ENCODE results near the gene MXRA8.

The MXRA8 gene

DNA sequence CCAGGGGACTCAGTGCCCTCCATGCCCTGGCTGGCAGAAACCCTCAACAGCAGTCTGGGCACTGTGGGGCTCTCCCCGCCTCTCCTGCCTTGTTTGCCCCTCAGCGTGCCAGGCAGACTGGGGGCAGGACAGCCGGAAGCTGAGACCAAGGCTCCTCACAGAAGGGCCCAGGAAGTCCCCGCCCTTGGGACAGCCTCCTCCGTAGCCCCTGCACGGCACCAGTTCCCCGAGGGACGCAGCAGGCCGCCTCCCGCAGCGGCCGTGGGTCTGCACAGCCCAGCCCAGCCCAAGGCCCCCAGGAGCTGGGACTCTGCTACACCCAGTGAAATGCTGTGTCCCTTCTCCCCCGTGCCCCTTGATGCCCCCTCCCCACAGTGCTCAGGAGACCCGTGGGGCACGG lies 30.1 kb downstream of the MXRA8 start:
- no peaks in the 10 kb centered on the region for H3K9me3 ChIP-seq (ENCODE audit: insufficient read depth, low read depth, low read length)
- H3K27me3 ChIP-seq (ENCODE audit: insufficient read depth, low read length) = no peaks in the 10 kb centered on the region
- no peaks in the 10 kb centered on the region; the same call in 1 of the 2 replicates for H3K4me1 ChIP-seq (ENCODE audit: insufficient read depth, low read length)
- H3K36me3 ChIP-seq (ENCODE audit: insufficient read depth, low read depth, low read length) = no peaks in the 10 kb centered on the region
- no peak overlapping the region for H3K4me3 ChIP-seq (ENCODE audit: low read length)
- no peak overlapping the region for H3K27ac ChIP-seq (ENCODE audit: low read length)
- H3K9ac ChIP-seq (ENCODE audit: low read depth, low read length) = no peak overlapping the region

DNA sequence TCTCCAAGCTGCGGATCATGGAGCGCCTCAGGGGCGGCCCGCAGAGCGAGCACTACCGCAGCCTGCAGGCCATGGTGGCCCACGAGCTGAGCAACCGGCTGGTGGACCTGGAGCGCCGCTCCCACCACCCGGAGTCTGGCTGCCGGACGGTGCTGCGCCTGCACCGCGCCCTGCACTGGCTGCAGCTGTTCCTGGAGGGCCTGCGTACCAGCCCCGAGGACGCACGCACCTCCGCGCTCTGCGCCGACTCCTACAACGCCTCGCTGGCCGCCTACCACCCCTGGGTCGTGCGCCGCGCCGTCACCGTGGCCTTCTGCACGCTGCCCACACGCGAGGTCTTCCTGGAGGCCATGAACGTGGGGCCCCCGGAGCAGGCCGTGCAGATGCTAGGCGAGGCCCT lies 31.1 kb downstream of the MXRA8 start:
- H3K27me3 ChIP-seq (ENCODE audit: insufficient read depth, low read length) = no peaks in the 10 kb centered on the region
- no peak overlapping the region for H3K27ac ChIP-seq (ENCODE audit: low read length)
- H3K9ac ChIP-seq (ENCODE audit: low read depth, low read length) = no peak overlapping the region
- no peaks in the 10 kb centered on the region for H3K36me3 ChIP-seq (ENCODE audit: insufficient read depth, low read depth, low read length)
- H3K9me3 ChIP-seq (ENCODE audit: insufficient read depth, low read depth, low read length) = no peaks in the 10 kb centered on the region
- H3K4me3 ChIP-seq (ENCODE audit: low read length) = no peak overlapping the region
- H3K4me1 ChIP-seq (ENCODE audit: insufficient read depth, low read length) = no peaks in the 10 kb centered on the region; the same call in 1 of the 2 replicates

DNA sequence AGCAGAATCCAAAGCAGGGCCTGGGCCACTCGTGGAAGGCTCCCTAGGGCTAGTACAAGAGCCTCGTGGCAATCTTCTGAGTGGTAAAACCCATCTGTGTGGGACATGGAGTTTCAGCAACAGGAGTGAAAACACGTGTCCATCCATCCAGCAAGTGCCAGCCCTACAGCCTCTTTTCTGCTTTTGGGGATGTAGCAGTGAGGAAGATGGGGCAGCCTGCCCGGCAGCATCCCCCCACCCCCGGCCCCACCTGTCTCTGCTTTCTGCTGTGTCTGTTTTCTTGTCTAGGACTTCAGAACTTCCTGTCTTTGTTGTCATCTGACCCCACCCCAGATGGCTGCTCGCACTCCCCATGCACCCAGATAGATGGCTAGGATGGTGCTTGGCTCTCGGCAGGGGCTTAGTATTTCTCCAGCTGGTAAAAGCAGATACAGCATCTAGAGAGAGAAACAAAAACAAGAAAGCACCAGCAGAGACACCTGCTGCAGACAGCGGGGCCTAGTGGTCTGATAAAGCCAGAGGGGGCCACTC lies 32.2 kb downstream of the MXRA8 start:
- no peak overlapping the region for H3K9ac ChIP-seq (ENCODE audit: low read depth, low read length)
- H3K4me1 ChIP-seq (ENCODE audit: insufficient read depth, low read length) = no peaks in the 10 kb centered on the region; the same call in 1 of the 2 replicates
- no peaks in the 10 kb centered on the region for H3K9me3 ChIP-seq (ENCODE audit: insufficient read depth, low read depth, low read length)
- no peaks in the 10 kb centered on the region for H3K27me3 ChIP-seq (ENCODE audit: insufficient read depth, low read length)
- H3K36me3 ChIP-seq (ENCODE audit: insufficient read depth, low read depth, low read length) = no peaks in the 10 kb centered on the region
- no peak overlapping the region for H3K27ac ChIP-seq (ENCODE audit: low read length)
- H3K4me3 ChIP-seq (ENCODE audit: low read length) = no peak overlapping the region

DNA sequence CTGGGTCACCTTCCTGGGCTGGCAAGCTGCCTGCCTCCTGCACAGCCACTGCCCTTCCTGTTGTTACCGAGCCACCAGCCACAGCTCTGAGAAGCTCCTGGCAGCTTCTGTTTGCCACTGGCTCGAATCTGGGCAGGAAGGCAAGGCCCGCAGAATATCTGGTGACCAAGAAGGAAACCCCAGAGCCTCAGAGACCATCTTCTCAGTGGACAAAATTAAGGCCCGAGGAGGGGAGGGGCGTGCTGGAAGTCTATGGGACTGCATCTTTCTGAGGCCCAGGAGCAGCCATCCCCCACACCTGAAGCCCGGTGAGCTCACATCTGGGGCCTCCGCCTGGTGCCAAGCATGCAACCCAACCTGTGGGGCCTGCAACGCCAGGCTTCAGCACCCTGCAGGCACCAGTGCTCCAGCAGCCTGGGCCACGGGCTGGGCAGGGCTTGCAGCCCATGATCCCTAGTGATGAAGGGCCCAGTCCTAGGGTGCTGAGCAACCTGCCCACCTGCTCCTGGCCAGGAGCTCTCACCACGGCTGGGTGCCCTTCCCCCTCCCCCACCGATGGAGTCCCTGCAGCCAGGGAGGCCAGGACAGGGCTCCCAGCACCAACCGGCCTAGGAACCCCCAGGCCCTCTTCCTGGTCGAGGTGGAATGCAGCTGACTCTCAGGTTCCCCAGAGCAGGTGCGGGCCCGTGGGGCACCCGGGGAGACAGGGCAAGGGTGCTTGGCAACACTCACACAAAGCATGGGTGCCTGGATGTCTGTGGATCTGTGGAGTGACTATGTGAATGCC lies 32.9 kb downstream of the MXRA8 start:
- Histone ChIP-seq H3K36me3 (ENCODE audit: insufficient read depth, low read depth, low read length) (0 out of 2 replicates have a peak, but pooled peaks cover 3% of the 10 kb centered on the region), H3K9ac (ENCODE audit: low read depth, low read length) (peak overlapping the region; percentile 83), H3K27me3 (ENCODE audit: insufficient read depth, low read length) (no peaks in the 10 kb centered on the region), H3K4me1 (ENCODE audit: insufficient read depth, low read length) (no peaks in the 10 kb centered on the region; the same call in 1 of the 2 replicates), H3K27ac (ENCODE audit: low read length) (no peak overlapping the region), H3K9me3 (ENCODE audit: insufficient read depth, low read depth, low read length) (no peaks in the 10 kb centered on the region), H3K4me3 (ENCODE audit: low read length) (peak overlapping the region; percentile 84)

DNA sequence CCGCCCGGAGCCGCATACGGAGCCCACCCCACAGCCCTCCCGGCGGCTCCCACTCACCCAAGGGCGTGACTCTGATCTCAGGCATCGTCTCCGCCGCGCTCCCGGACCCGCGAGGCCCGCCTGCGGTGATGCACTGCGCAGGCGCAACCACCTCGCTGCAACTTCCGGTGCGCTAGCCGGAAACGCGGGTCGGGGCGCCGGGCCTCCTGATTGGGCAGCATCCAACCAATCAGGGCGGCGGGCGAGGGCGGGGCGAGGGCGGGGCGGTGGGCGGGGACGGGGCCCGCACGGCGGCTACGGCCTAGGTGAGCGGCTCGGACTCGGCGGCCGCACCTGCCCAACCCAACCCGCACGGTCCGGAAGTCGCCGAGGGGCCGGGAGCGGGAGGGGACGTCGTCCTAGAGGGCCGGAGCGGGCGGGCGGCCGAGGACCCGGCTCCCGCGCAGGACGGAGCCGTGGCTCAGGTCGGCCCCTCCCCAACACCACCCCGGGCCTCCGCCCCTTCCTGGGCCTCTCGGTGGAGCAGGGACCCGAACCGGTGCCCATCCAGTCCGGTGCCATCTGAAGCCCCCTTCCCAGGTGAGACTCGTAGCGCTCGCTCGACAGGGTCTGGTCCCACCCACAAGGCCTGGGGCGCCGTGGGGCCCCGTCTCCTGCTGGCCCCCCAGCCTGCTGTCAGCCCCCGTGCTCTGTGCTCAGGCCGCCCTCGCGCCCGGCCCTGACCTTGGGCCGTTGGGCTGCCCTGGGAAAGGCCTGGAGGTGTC lies 33.6 kb downstream of the MXRA8 start, which contains the start of the genes CPTP and INTS11:
Gene CPTP, plus strand, starts transcription at position 279 of the 764 bp plus-strand sequence. CDS start 2,109 bp downstream, outside the sequence.
Gene INTS11, minus strand, starts transcription at position 137 of the 764 bp plus-strand sequence. Its CDS starts 52 bp downstream, at position 85.
- Histone ChIP-seq H3K9ac (ENCODE audit: low read depth, low read length) (peak within 1 kb of the TSS; percentile 83), H3K36me3 (ENCODE audit: insufficient read depth, low read depth, low read length) (peaks cover 10% of the 10 kb centered on the region), H3K27ac (ENCODE audit: low read length) (no peak within 1 kb of the TSS), H3K4me1 (ENCODE audit: insufficient read depth, low read length) (no peaks in the 10 kb centered on the region; the same call in 1 of the 2 replicates), H3K9me3 (ENCODE audit: insufficient read depth, low read depth, low read length) (no peaks in the 10 kb centered on the region), H3K27me3 (ENCODE audit: insufficient read depth, low read length) (no peaks in the 10 kb centered on the region), H3K4me3 (ENCODE audit: low read length) (peak within 1 kb of the TSS; percentile 84)

DNA sequence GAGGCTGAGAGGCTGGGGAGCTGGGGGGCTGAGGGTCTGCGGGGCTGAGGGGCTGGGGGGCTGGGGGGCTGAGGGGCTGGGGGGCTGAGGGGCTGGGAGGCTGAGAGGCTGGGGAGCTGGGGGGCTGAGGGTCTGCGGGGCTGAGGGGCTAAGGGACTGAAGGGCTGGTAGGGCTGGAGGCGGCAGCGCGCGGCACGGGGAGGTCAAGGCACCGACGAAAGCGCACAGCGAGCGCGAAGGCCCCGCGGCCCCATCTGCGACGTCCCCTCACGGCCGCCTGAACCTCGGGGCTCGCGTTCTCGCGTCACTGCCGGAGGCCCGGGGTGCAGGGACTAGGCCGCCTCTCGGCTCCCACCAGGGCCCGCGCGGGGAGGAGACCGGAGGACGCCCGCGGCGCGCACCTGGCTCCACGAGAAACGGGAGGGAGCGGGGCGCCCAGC lies 34.3 kb downstream of the MXRA8 start:
- no peaks in the 10 kb centered on the region; the same call in 1 of the 2 replicates for H3K4me1 ChIP-seq (ENCODE audit: insufficient read depth, low read length)

DNA sequence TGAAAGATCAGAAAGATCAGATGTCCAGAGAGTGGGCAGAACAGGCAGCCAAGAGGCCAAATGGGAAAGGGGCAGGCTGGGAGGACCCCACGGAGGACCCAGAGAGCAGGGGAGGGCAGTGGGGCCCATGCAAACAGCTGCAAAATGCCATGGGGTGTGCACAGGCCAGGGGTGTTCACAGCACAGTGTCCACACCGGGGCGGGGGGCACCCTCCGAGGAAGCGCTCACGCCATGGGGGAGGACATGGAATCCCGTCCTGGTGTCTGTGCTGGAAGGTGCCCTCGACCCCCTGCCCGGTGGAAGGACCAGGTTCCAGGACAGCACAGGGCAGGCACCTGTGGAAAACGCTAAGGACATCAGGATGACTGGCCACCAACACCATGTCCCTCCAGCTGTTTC lies 35.4 kb downstream of the MXRA8 start:
- Histone ChIP-seq H3K9me3 (ENCODE audit: insufficient read depth, low read depth, low read length) (no peaks in the 10 kb centered on the region), H3K9ac (ENCODE audit: low read depth, low read length) (no peak overlapping the region), H3K4me3 (ENCODE audit: low read length) (no peak overlapping the region), H3K36me3 (ENCODE audit: insufficient read depth, low read depth, low read length) (peaks cover 26% of the 10 kb centered on the region), H3K4me1 (ENCODE audit: insufficient read depth, low read length) (no peaks in the 10 kb centered on the region; the same call in 1 of the 2 replicates), H3K27me3 (ENCODE audit: insufficient read depth, low read length) (no peaks in the 10 kb centered on the region), H3K27ac (ENCODE audit: low read length) (no peak overlapping the region)

More for the DNA sequence above, 34.3 kb downstream of the MXRA8 start:
- Histone ChIP-seq H3K27me3 (ENCODE audit: insufficient read depth, low read length) (no peaks in the 10 kb centered on the region), H3K36me3 (ENCODE audit: insufficient read depth, low read depth, low read length) (peaks cover 16% of the 10 kb centered on the region), H3K9me3 (ENCODE audit: insufficient read depth, low read depth, low read length) (no peaks in the 10 kb centered on the region), H3K4me3 (ENCODE audit: low read length) (peak overlapping the region; percentile 78), H3K9ac (ENCODE audit: low read depth, low read length) (peak overlapping the region; percentile 81; the same call in 1 of the 2 replicates), H3K27ac (ENCODE audit: low read length) (no peak overlapping the region)

DNA sequence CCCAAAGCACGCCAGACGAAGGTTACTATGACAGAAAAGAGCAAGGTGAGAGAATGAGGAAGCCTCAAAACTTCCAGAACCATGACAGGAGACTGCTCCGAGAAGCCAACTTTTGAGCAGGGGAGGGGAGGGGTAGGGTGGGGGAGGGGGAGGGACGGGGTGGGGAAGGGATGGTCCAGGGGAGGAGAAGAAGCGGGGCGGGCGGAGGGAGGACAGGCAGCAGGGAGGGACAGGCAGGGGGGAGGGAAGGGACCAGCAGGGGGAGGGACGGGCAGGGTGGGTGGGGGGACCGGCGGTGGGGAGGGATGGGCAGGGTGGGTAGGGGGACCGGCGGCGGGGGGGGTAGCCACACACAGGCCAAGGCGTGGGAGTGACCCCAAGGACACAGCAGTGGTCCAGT lies 35.9 kb downstream of the MXRA8 start:
- Histone ChIP-seq H3K9me3 (ENCODE audit: insufficient read depth, low read depth, low read length) (no peaks in the 10 kb centered on the region), H3K27ac (ENCODE audit: low read length) (no peak overlapping the region), H3K27me3 (ENCODE audit: insufficient read depth, low read length) (no peaks in the 10 kb centered on the region), H3K4me1 (ENCODE audit: insufficient read depth, low read length) (no peaks in the 10 kb centered on the region; the same call in 1 of the 2 replicates), H3K9ac (ENCODE audit: low read depth, low read length) (no peak overlapping the region), H3K4me3 (ENCODE audit: low read length) (no peak overlapping the region), H3K36me3 (ENCODE audit: insufficient read depth, low read depth, low read length) (peaks cover 29% of the 10 kb centered on the region)

DNA sequence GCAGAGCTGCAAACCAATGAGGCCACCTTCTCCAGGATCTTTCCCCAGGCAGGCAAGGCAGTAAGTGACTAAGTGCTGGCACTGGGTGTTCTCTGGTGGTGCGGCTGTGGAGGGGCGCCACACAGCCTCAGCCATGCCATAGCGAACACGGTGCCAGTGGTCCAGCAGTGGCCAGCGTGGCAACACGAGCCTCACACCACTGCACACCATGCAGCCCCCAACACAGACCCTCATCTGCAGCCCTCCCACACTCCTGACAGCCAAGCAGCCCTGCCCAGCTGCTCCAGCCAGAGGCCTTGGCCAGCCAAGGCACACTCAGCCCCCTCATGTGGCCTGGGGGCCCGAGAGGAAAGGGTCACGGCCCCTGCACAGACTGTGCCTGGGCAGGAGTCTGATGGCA lies 36.9 kb downstream of the MXRA8 start:
- H3K27ac ChIP-seq (ENCODE audit: low read length) = no peak overlapping the region
- no peak overlapping the region for H3K9ac ChIP-seq (ENCODE audit: low read depth, low read length)
- no peaks in the 10 kb centered on the region; the same call in 1 of the 2 replicates for H3K4me1 ChIP-seq (ENCODE audit: insufficient read depth, low read length)
- no peak overlapping the region for H3K4me3 ChIP-seq (ENCODE audit: low read length)
- no peaks in the 10 kb centered on the region for H3K27me3 ChIP-seq (ENCODE audit: insufficient read depth, low read length)
- H3K9me3 ChIP-seq (ENCODE audit: insufficient read depth, low read depth, low read length) = no peaks in the 10 kb centered on the region
- peaks cover 33% of the 10 kb centered on the region for H3K36me3 ChIP-seq (ENCODE audit: insufficient read depth, low read depth, low read length)

DNA sequence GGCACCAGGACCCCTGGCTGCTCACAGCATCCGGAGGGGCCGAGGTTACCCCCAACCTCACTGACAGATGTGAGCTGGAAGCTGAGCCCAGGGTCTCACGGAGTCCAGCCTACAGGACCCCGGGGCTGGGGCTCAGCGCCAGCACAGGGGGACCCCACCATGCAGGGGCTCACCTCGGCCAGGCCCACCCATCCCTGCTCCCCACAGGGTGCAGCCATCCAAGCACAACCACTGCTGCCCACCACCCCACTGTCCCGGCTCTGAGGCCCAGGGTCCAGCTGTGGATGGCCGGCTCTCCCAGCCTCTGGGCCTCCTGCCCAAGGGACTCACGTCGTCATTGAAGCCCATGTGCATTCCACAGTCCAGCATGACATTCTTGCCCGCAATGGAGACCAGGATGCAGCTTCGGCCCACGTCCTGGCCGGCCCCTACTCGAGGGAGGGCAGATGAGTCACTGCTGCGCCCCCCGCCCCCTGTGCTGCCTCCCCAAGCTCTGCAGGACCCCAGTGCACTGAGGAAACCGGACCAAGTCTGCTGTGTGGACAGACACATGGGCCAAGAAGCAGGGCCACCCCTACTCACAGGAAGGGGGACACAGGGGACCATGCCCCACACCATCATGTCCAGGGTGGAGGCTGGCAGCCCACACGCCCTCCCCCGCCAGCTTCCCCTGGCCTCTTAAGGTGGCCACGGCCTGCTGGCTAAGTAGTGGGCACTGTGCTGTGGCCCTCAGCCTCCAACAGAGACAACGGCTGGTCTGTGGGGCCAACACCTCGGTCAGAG lies 37.5 kb downstream of the MXRA8 start:
- Histone ChIP-seq H3K36me3 (ENCODE audit: insufficient read depth, low read depth, low read length) (peaks cover 33% of the 10 kb centered on the region), H3K9ac (ENCODE audit: low read depth, low read length) (no peak overlapping the region), H3K27ac (ENCODE audit: low read length) (no peak overlapping the region), H3K4me1 (ENCODE audit: insufficient read depth, low read length) (peaks cover 3% of the 10 kb centered on the region), H3K27me3 (ENCODE audit: insufficient read depth, low read length) (no peaks in the 10 kb centered on the region), H3K4me3 (ENCODE audit: low read length) (no peak overlapping the region), H3K9me3 (ENCODE audit: insufficient read depth, low read depth, low read length) (no peaks in the 10 kb centered on the region)

DNA sequence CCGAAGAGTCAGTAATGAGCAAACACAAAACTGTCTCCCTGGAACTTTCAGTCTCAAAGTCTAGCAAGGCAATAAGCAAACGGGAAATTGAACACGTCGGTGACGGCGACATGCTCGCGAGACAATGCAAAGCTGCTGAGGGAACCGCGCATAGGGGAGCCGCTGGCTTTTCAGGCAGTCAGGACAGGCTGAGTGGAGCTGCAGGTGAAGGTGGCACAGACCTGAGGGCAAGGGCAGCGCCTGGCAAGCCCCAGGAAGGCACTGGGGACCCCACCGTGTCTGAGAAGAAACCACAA lies 38.8 kb downstream of the MXRA8 start:
- Histone ChIP-seq H3K9me3 (ENCODE audit: insufficient read depth, low read depth, low read length) (no peaks in the 10 kb centered on the region), H3K4me1 (ENCODE audit: insufficient read depth, low read length) (peaks cover 7% of the 10 kb centered on the region), H3K27me3 (ENCODE audit: insufficient read depth, low read length) (no peaks in the 10 kb centered on the region), H3K36me3 (ENCODE audit: insufficient read depth, low read depth, low read length) (peaks cover 38% of the 10 kb centered on the region), H3K4me3 (ENCODE audit: low read length) (no peak overlapping the region), H3K27ac (ENCODE audit: low read length) (no peak overlapping the region), H3K9ac (ENCODE audit: low read depth, low read length) (no peak overlapping the region)

Measured in iPS-20b (cell line).